A549 treated with dexamethasone at 1 μM for 4 hours (cell line): ENCODE results near the gene DMRTA2. TPM values are rescaled to one million over a fixed set of nuclear protein-coding genes. Genes with fewer than 3 reads are reported as not detected.

ENCODE experiments used
- total RNA-seq: library from RNA; stranded (reverse); fragments of 200-300 nt; extraction: Qiagen RNA extraction; gene quantifications from 5 replicates; pipeline ENCODE4 v1.2.3, GENCODE V29; 2022

The DMRTA2 gene
- 0.06 to 0.18 TPM (median 0.09 TPM) in 5 replicates for total RNA-seq

GRCh38 chr1:50422946-50423669 is at the start of gene DMRTA2:
TSS of gene DMRTA2 (minus strand) at chr1:50423443. CDS start at chr1:50421536, 1,907 bp downstream.

